HFFc6 (cell line): ENCODE results near the gene NTSR1. TPM values are rescaled to one million over a fixed set of nuclear protein-coding genes. Genes with fewer than 3 reads are reported as not detected.
A peak's percentile ranks its signal among the peaks of the same experiment; 100 is the strongest.

Experiments used
- DNase-seq: peaks from one replicate; pipeline ENCODE4 v3.0.0-alpha.2; 2018
- H3K27ac Mint-ChIP-seq: 2 replicates; pipeline ENCODE4 v1.8.0; 2020; ENCODE audit warnings: mild to moderate bottlenecking, mixed read lengths
- H3K27me3 Mint-ChIP-seq: 2 replicates; pipeline ENCODE4 v1.8.0; 2021; ENCODE audit warnings: mild to moderate bottlenecking, moderate library complexity, mixed read lengths; ENCODE audit not compliant: insufficient read depth
- H3K36me3 Mint-ChIP-seq: 2 replicates; pipeline ENCODE4 v1.8.0; 2021; ENCODE audit warnings: low read depth, mixed read lengths
- H3K4me1 Mint-ChIP-seq: 2 replicates; pipeline ENCODE4 v1.8.0; 2020; ENCODE audit warnings: low read depth, mixed read lengths
- H3K4me3 Mint-ChIP-seq: 2 replicates; pipeline ENCODE4 v1.8.0; 2020; ENCODE audit warnings: mild to moderate bottlenecking, moderate library complexity, mixed read lengths
- H3K9me3 Mint-ChIP-seq: 2 replicates; pipeline ENCODE4 v1.8.0; 2020; ENCODE audit warnings: mild to moderate bottlenecking, mixed read lengths
- total RNA-seq, 6 experiments: library from RNA; stranded (reverse); fragmentation: NEBNext Ultra II Directional; extraction: Animal tissue kit (Norgen Biotek cat#: 25700); gene quantifications; 2 replicates in 1 of 6; 3 replicates in 5 of 6; pipeline ENCODE4 v1.2.3, GENCODE V29; 2021
- TF ChIP-seq, protein P1 (sequence below): fragments of 200-600 bp; sonication (generic); IDR thresholded peaks from 2 replicates; pipeline ENCODE4 v1.5.0; 2021; ENCODE audit warnings: antibody characterized with exemption, mild to moderate bottlenecking

NTSR1 gene
- total RNA-seq, 6 experiments from 2014 or later = 3.1 to 6.5 (median 5.6) TPM

- peaks cover 9% of the 10 kb centered on the region for H3K27me3 Mint-ChIP-seq
- no peaks in the 10 kb centered on the region for H3K9me3 Mint-ChIP-seq
- H3K36me3 Mint-ChIP-seq = no peaks in the 10 kb centered on the region
- no peak for DNase-seq
- TF ChIP-seq, protein P1, sequence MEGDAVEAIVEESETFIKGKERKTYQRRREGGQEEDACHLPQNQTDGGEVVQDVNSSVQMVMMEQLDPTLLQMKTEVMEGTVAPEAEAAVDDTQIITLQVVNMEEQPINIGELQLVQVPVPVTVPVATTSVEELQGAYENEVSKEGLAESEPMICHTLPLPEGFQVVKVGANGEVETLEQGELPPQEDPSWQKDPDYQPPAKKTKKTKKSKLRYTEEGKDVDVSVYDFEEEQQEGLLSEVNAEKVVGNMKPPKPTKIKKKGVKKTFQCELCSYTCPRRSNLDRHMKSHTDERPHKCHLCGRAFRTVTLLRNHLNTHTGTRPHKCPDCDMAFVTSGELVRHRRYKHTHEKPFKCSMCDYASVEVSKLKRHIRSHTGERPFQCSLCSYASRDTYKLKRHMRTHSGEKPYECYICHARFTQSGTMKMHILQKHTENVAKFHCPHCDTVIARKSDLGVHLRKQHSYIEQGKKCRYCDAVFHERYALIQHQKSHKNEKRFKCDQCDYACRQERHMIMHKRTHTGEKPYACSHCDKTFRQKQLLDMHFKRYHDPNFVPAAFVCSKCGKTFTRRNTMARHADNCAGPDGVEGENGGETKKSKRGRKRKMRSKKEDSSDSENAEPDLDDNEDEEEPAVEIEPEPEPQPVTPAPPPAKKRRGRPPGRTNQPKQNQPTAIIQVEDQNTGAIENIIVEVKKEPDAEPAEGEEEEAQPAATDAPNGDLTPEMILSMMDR = no peak
- H3K4me3 Mint-ChIP-seq = no peak overlapping the region
- no peak overlapping the region for H3K27ac Mint-ChIP-seq
- peaks cover 37% of the 10 kb centered on the region for H3K4me1 Mint-ChIP-seq
Observed at GRCh38 chr20:62701161-62702012, 7.2 kb upstream of the NTSR1 start.

- no peaks in the 10 kb centered on the region for H3K36me3 Mint-ChIP-seq
- H3K27ac Mint-ChIP-seq = no peak overlapping the region
- DNase-seq = no peak
- TF ChIP-seq, protein P1 = no peak
- no peak overlapping the region for H3K4me3 Mint-ChIP-seq
- H3K27me3 Mint-ChIP-seq = peaks cover 9% of the 10 kb centered on the region
- no peaks in the 10 kb centered on the region for H3K9me3 Mint-ChIP-seq
- peaks cover 37% of the 10 kb centered on the region for H3K4me1 Mint-ChIP-seq
Observed at GRCh38 chr20:62702013-62702300, 6.7 kb upstream of the NTSR1 start.

- Mint-ChIP-seq H3K4me3 (peak overlapping the region; percentile 75), H3K36me3 (no peaks in the 10 kb centered on the region), H3K27me3 (peaks cover 7% of the 10 kb centered on the region), H3K27ac (peak overlapping the region; percentile 92), H3K9me3 (no peaks in the 10 kb centered on the region), H3K4me1 (peaks cover 37% of the 10 kb centered on the region)
- TF ChIP-seq, protein P1 = peak; percentile 76
- DNase-seq = peak; percentile 94
Observed at GRCh38 chr20:62702895-62703852, 5.5 kb upstream of the NTSR1 start.

GRCh38 chr20:62703853-62704228 lies 4.8 kb upstream of the NTSR1 start:
- Mint-ChIP-seq H3K36me3 (no peaks in the 10 kb centered on the region), H3K27me3 (peaks cover 7% of the 10 kb centered on the region), H3K4me3 (peak overlapping the region; percentile 75), H3K4me1 (peaks cover 37% of the 10 kb centered on the region), H3K27ac (peak overlapping the region; percentile 92), H3K9me3 (no peaks in the 10 kb centered on the region)
- DNase-seq = no peak
- TF ChIP-seq, protein P1 = no peak

DNA sequence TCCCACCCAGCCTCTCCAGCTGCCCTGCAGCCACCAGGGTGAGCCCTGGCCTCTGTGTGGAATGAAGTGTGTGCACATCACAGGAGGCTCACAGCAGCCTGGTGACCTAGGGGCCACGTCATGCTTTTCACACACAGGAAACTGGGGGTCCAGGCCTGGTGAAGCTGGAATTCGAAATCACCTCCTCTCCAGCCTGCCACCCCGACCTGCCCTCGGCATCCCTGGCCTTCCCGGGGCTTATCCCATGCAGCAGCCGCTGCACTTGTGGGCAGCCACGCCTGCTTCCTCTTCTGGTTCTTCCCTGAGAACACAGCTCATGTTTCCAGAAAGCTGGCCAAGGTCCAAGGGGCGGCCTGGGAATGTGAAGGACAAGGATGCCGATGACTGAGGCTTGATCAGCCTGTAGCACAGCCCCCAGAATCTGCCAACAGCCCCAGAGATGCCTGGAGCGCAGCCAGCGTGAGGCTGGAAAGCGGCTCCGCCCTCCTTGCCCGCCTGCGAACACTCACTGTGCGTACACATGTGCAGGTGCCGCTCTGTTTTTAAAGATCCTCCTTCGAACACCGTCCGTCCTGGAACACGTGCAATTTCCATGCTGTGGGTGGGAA lies 4.2 kb upstream of the NTSR1 start:
- TF ChIP-seq, protein P1 = peak; percentile 3; the same call in 1 of the 2 replicates
- Mint-ChIP-seq H3K27ac (peak overlapping the region; percentile 92), H3K27me3 (peaks cover 7% of the 10 kb centered on the region), H3K36me3 (no peaks in the 10 kb centered on the region), H3K9me3 (no peaks in the 10 kb centered on the region), H3K4me1 (peaks cover 37% of the 10 kb centered on the region), H3K4me3 (peak overlapping the region; percentile 75)
- peak; percentile 90 for DNase-seq
